A673 (cell line): ENCODE results near the gene SAA4.

Source experiments
- CTCF ChIP-seq: fragments of 300-800, 200-600 bp; sonication (generic); conservative IDR thresholded peaks from 2 replicates; pipeline ENCODE4 v1.5.1; 2017; ENCODE audit warnings: low read depth, mild to moderate bottlenecking, antibody characterized with exemption, low read length, moderate library complexity, mixed read lengths
- EZH2 ChIP-seq: fragments of 200-600 bp; sonication (generic); IDR thresholded peaks from 2 replicates; pipeline ENCODE4 v1.6.1; 2017; ENCODE audit warnings: borderline replicate concordance, low read depth, mild to moderate bottlenecking, mixed read lengths, antibody characterized with exemption, low read length; ENCODE audit not compliant: poor library complexity, severe bottlenecking

GRCh38 chr11:18229501-18229900, 7.1 kb downstream of the SAA4 start:
- TF ChIP-seq CTCF (no peak), EZH2 (no peak)
